SK-N-SH (cell line): ENCODE measurements around the gene CLDN7. TPM values are rescaled to one million over a fixed set of nuclear protein-coding genes. Genes with fewer than 3 reads are reported as not detected.
A peak's percentile ranks its signal among the peaks of the same experiment; 100 is the strongest.

ENCODE experiments used
- CTCF ChIA-PET: fragments of 300-600, 350-600 bp; formaldehyde crosslinking; extraction: SDS; loops from one replicate; lab custom pipeline; 2021; lab: Yijun Ruan, JAX
- POLR2A ChIA-PET: fragments of 350-600 bp; sonication (Branson Sonifier 250); formaldehyde crosslinking; extraction: SDS; loops from one replicate; lab custom pipeline; 2020; ENCODE audit warnings: antibody characterized with exemption, inconsistent platforms; lab: Yijun Ruan, JAX
- DNase-seq: peaks from one replicate; pipeline ENCODE4 v3.0.0; 2012
- H2AFZ ChIP-seq: fragments of 200-600 bp; sonication (generic); 2 replicates; pipeline ENCODE4 v1.8.1; 2016; ENCODE audit warnings: antibody characterized with exemption, mild to moderate bottlenecking, low read depth
- H3F3A ChIP-seq: fragments of 200-600 bp; sonication (generic); replicated peaks from 2 replicates; pipeline ENCODE3; 2016; ENCODE audit warnings: antibody characterized with exemption, mild to moderate bottlenecking; ENCODE audit not compliant: insufficient read depth
- H3K27ac ChIP-seq, 2 experiments: fragments of 200-500 bp in 1 of 2; fragments of 200-600 bp in 1 of 2; sonication (Bioruptor generic) in 1 of 2; sonication (generic), shearing (Covaris generic) in 1 of 2; 2 replicates each; pipeline versions ENCODE4 v1.5.1 to v1.6.1; 2014 to 2016; ENCODE audit warnings: low read depth in 2 of 2, inconsistent platforms in 1 of 2, low read length in 1 of 2, mild to moderate bottlenecking in 1 of 2, mixed read lengths in 1 of 2
- H3K27me3 ChIP-seq: fragments of 200-600 bp; sonication (generic), shearing (Covaris generic); 2 replicates; pipeline ENCODE4 v1.6.1; 2016; ENCODE audit warnings: mixed run types; ENCODE audit not compliant: insufficient read depth
- H3K36me3 ChIP-seq, 2 experiments: fragments of 200-500 bp in 1 of 2; fragments of 200-600 bp in 1 of 2; sonication (Bioruptor generic) in 1 of 2; sonication (generic) in 1 of 2; replicated peaks in 1 of 2; 2 replicates each; pipeline versions ENCODE3 to v1.5.1; 2014 to 2016; ENCODE audit warnings: low read length in 1 of 2, mild to moderate bottlenecking in 1 of 2; ENCODE audit not compliant: insufficient read depth in 2 of 2, control insufficient read depth in 1 of 2
- H3K4me1 ChIP-seq, 2 experiments: fragments of 200-500 bp in 1 of 2; fragments of 200-600 bp in 1 of 2; sonication (Bioruptor generic) in 1 of 2; sonication (generic), shearing (Covaris generic) in 1 of 2; 2 replicates each; pipeline versions ENCODE4 v1.5.1 to v1.6.1; 2014 to 2016; ENCODE audit warnings: low read depth in 1 of 2, low read length in 1 of 2, mixed run types in 1 of 2; ENCODE audit not compliant: insufficient read depth in 2 of 2, control insufficient read depth in 1 of 2
- H3K4me2 ChIP-seq: fragments of 200-600 bp; sonication (generic), shearing (Covaris generic); 2 replicates; pipeline ENCODE4 v1.6.1; 2017; ENCODE audit warnings: mixed run types
- H3K4me3 ChIP-seq, 2 experiments: fragments of 200-500 bp in 1 of 2; fragments of 200-600 bp in 1 of 2; sonication (Bioruptor generic) in 1 of 2; sonication (generic), shearing (Covaris generic) in 1 of 2; 2 replicates each; pipeline versions ENCODE4 v1.5.1 to v1.8.1; 2014 to 2016; ENCODE audit warnings: low read depth in 2 of 2, inconsistent platforms in 1 of 2, low read length in 1 of 2, mild to moderate bottlenecking in 1 of 2, mixed read lengths in 1 of 2, moderate library complexity in 1 of 2
- H3K79me2 ChIP-seq: fragments of 200-600 bp; sonication (generic); 2 replicates; pipeline ENCODE4 v1.8.1; 2017; ENCODE audit warnings: mild to moderate bottlenecking; ENCODE audit not compliant: insufficient read depth
- H3K9ac ChIP-seq: fragments of 200-600 bp; sonication (generic); 2 replicates; pipeline ENCODE4 v1.6.1; 2017; ENCODE audit warnings: mixed run types
- H3K9me2 ChIP-seq: fragments of 200-600 bp; sonication (generic); 2 replicates; pipeline ENCODE4 v1.6.1; 2017; ENCODE audit warnings: mixed run types
- H3K9me3 ChIP-seq: fragments of 200-600 bp; sonication (generic); 2 replicates; pipeline ENCODE4 v1.6.1; 2017; ENCODE audit warnings: mixed run types, mild to moderate bottlenecking, moderate library complexity
- H4K20me1 ChIP-seq: fragments of 200-600 bp; sonication (generic); 2 replicates; pipeline ENCODE4 v1.6.1; 2017; ENCODE audit warnings: mild to moderate bottlenecking, mixed run types; ENCODE audit not compliant: insufficient read depth
- CHD2 ChIP-seq: fragments of 150-350 bp; IDR thresholded peaks from 2 replicates; pipeline ENCODE4 v1.6.1; 2018; ENCODE audit warnings: low read length; ENCODE audit not compliant: partially characterized antibody
- ELF1 ChIP-seq: IDR thresholded peaks from 2 replicates; pipeline ENCODE4 v1.4.0; 2012
- FOSL2 ChIP-seq: IDR thresholded peaks from 2 replicates; pipeline ENCODE4 v1.4.0; 2012; ENCODE audit warnings: low read depth, mild to moderate bottlenecking, moderate library complexity, borderline replicate concordance
- FOXJ3 ChIP-seq: sonication (generic); formaldehyde crosslinking; IDR thresholded peaks from 2 replicates; pipeline ENCODE4 v1.5.1; 2020; ENCODE audit warnings: mild to moderate bottlenecking, missing genetic modification reagents
- FOXM1 ChIP-seq: IDR thresholded peaks from 2 replicates; pipeline ENCODE4 v1.4.0; 2012; ENCODE audit warnings: low read depth, mild to moderate bottlenecking
- GATA2 ChIP-seq: sonication (generic); formaldehyde crosslinking; IDR thresholded peaks from 2 replicates; pipeline ENCODE4 v1.5.0; 2020; ENCODE audit warnings: mild to moderate bottlenecking, missing genetic modification reagents
- JUND ChIP-seq: IDR thresholded peaks from 2 replicates; pipeline ENCODE4 v1.4.0; 2012
- MEF2A ChIP-seq: IDR thresholded peaks from 2 replicates; pipeline ENCODE4 v1.4.0; 2012; ENCODE audit warnings: low read depth, borderline replicate concordance
- MXI1 ChIP-seq: IDR thresholded peaks from 2 replicates; pipeline ENCODE4 v1.6.1; 2012; ENCODE audit warnings: mild to moderate bottlenecking, low read depth, low read length, improper control_type of control experiment
- NFIC ChIP-seq: IDR thresholded peaks from 2 replicates; pipeline ENCODE4 v1.4.0; 2012; ENCODE audit warnings: borderline replicate concordance
- NRF1 ChIP-seq: IDR thresholded peaks from 2 replicates; pipeline ENCODE4 v1.6.1; 2012; ENCODE audit warnings: low read depth, mild to moderate bottlenecking, low read length
- POLR2AphosphoS5 ChIP-seq: IDR thresholded peaks from 2 replicates; pipeline ENCODE4 v1.6.1; 2012; ENCODE audit warnings: low read depth, low read length
- RFX5 ChIP-seq: IDR thresholded peaks from 2 replicates; pipeline ENCODE4 v1.6.1; 2012; ENCODE audit warnings: mild to moderate bottlenecking, improper control_type of control experiment, low read length
- RXRA ChIP-seq: IDR thresholded peaks from 2 replicates; pipeline ENCODE4 v1.4.0; 2012; ENCODE audit warnings: low read depth, mild to moderate bottlenecking, borderline replicate concordance
- SMC3 ChIP-seq: IDR thresholded peaks from 2 replicates; pipeline ENCODE4 v1.6.1; 2012; ENCODE audit warnings: low read depth, low read length, improper control_type of control experiment
- TAF1 ChIP-seq: IDR thresholded peaks from 2 replicates; pipeline ENCODE4 v1.6.1; 2012; ENCODE audit warnings: low read depth, mild to moderate bottlenecking, low read length, moderate library complexity, borderline replicate concordance
- TCF12 ChIP-seq: IDR thresholded peaks from 2 replicates; pipeline ENCODE4 v1.4.0; 2012
- TEAD4 ChIP-seq: IDR thresholded peaks from 2 replicates; pipeline ENCODE4 v1.4.0; 2012; ENCODE audit warnings: mild to moderate bottlenecking, borderline replicate concordance; ENCODE audit not compliant: insufficient read depth
- WGBS: methylation state at CpG from one replicate; pipeline ENCODE4 v1.1.6; 2017; ENCODE audit warnings: low lambda C conversion rate; 5-methylcytosine and 5-hydroxymethylcytosine counted together
- polyA plus RNA-seq, 3 experiments: library from polyadenylated mRNA; depleted of rRNA; stranded (reverse); fragments of >200 nt; gene quantifications; 2 replicates each; pipeline ENCODE4 v1.2.3, GENCODE V29; 2012
- TF ChIP-seq, protein P1 (sequence below): IDR thresholded peaks from 2 replicates; pipeline ENCODE4 v1.4.0; 2012; ENCODE audit warnings: low read depth, borderline replicate concordance
- TF ChIP-seq, protein P2 (sequence below): IDR thresholded peaks from 2 replicates; pipeline ENCODE4 v1.4.0; 2012; ENCODE audit warnings: low read depth, borderline replicate concordance
- TF ChIP-seq, protein P3 (sequence below): IDR thresholded peaks from 2 replicates; pipeline ENCODE4 v1.4.0; 2012; ENCODE audit warnings: low read depth
- TF ChIP-seq, protein P4 (sequence below): IDR thresholded peaks from 2 replicates; pipeline ENCODE4; 2012
- TF ChIP-seq, protein P5 (sequence below): fragments of 150-350 bp; IDR thresholded peaks from 2 replicates; pipeline ENCODE4 v1.6.1; 2017; ENCODE audit warnings: antibody characterized with exemption, low read length, low read depth, borderline replicate concordance

CLDN7 gene
- polyA plus RNA-seq, 1 of the 3 experiments (the other 2 are of a cell fraction) = 5.0 TPM

DNA sequence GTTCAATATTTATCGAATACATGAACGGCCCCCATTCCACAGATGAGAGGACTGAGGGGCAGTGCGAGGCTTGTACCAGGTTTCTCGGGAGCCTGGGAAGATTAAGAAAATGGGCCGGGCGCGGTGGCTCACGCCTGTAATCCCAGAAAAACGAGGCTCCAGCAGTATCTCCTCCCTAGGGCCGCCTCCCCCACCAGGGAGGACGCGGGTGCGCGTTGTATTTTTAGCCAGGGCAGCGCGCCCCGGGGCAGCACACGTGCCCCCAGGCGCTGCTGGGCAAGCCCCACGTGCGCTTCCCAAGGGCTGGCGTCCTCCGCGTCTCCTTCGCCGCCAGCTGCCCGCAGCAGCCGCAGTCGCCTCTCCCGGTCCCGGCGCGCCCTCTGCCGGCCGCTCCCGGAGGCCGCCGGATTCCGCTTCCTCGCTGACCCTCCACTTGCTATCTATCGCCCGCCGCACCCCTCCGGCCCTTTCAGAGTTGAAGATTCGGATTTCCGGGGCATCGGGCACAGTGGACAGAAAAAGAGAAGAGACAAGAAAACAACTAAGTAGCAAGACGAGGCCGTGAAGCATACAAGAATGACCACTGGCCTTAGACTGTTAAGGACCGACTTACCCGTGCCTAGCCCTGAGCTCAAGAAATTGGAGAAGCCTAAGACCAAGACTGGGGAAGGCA, 34.0 kb upstream of the CLDN7 start (continued):
- TF ChIP-seq, protein P1, sequence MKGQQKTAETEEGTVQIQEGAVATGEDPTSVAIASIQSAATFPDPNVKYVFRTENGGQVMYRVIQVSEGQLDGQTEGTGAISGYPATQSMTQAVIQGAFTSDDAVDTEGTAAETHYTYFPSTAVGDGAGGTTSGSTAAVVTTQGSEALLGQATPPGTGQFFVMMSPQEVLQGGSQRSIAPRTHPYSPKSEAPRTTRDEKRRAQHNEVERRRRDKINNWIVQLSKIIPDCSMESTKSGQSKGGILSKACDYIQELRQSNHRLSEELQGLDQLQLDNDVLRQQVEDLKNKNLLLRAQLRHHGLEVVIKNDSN = peak; percentile 68; the same call in 1 of the 2 replicates
- TF ChIP-seq MEF2A = no peak
- peak; percentile 17; the same call in 1 of the 2 replicates for TF ChIP-seq TCF12
- TF ChIP-seq, protein P2, sequence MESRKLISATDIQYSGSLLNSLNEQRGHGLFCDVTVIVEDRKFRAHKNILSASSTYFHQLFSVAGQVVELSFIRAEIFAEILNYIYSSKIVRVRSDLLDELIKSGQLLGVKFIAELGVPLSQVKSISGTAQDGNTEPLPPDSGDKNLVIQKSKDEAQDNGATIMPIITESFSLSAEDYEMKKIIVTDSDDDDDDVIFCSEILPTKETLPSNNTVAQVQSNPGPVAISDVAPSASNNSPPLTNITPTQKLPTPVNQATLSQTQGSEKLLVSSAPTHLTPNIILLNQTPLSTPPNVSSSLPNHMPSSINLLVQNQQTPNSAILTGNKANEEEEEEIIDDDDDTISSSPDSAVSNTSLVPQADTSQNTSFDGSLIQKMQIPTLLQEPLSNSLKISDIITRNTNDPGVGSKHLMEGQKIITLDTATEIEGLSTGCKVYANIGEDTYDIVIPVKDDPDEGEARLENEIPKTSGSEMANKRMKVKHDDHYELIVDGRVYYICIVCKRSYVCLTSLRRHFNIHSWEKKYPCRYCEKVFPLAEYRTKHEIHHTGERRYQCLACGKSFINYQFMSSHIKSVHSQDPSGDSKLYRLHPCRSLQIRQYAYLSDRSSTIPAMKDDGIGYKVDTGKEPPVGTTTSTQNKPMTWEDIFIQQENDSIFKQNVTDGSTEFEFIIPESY = no peak
- 0 out of 2 replicates have a peak, but pooled peaks have one; percentile 15 for TF ChIP-seq ELF1
- peak; percentile 40; the same call in 1 of the 2 replicates for TF ChIP-seq FOXM1
- no peak for TF ChIP-seq RFX5
- no peak for TF ChIP-seq POLR2AphosphoS5
- TF ChIP-seq, protein P3, sequence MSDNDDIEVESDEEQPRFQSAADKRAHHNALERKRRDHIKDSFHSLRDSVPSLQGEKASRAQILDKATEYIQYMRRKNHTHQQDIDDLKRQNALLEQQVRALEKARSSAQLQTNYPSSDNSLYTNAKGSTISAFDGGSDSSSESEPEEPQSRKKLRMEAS = peak; percentile 94

DNA sequence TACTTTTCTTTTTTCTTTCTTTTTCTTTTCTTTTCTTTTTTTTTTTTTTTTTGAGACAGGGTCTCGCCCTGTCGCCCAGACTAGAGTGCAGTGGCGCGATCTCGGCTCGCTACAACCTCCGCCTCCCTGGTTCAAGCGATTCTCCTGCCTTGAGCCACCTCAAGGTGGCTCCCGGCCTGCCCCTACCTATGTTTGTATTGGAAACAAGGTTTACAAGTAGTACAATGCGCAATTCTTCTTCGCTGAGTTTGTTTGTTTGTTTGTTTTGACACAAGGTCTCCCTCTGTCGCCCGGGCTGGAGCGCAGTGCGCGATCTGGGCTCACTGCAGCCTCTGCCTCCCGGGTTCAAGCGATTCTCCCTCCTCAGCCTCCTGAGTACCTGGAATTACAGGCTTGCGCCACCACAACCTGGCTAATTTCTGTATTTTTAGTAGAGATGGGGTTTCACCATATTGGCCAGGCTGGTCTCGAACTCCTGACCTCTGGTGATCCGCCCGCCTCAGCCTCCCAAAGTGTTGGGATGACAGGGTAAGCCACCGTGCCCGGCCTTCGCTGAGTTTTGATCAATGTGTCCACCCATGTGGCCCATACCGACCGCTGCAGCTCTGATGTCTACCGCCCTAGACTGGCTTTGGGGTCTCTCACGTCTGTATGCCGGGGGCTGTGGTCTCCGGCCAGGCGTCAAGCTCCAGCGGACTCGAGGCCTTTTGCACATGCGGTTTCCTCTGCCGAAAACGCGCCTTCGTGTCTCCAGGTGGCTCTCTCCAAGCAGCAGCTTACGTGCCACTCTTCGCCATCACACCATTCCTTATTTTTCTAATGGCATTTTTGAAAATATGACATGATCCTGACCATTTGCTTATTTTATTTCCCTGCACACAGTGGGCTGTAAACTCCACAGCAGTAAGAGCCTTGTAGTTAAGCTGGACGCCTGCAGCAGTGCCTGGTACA, 33.2 kb upstream of the CLDN7 start:
- DNase-seq = peak; percentile 14
- Histone ChIP-seq H4K20me1 (no peaks in the 10 kb centered on the region), H3K27ac (no peak overlapping the region), H2AFZ (0 out of 2 replicates have a peak overlapping the region, but pooled peaks have one; percentile 45), H3K27me3 (peaks cover 24% of the 10 kb centered on the region; the same call in 1 of the 2 replicates), H3K9ac (no peak overlapping the region), H3K4me3 (peak overlapping the region in 1 of 2 experiments; percentile 26; a peak in 2 of 4 replicates), H3K9me3 (no peaks in the 10 kb centered on the region), H3K36me3 (no peaks in the 10 kb centered on the region), H3K4me1 (peaks cover 3 to 8% of the 10 kb centered on the region in 2 experiments; a peak in 1 of 4 replicates), H3K79me2 (no peaks in the 10 kb centered on the region), H3K9me2 (no peaks in the 10 kb centered on the region), H3K4me2 (peak overlapping the region; percentile 75), H3F3A (peaks cover 15% of the 10 kb centered on the region)
- ChIA-PET CTCF (interaction anchor here (0.5 to 5.8 kb wide), 58 partner anchors 7 to 676 kb away, joined by 3 to 169 read pairs (median 6); partner anchors contain the start of genes ACADVL, ACAP1, CLDN7 and CTDNEP1), POLR2A (interaction anchor here (1.0 to 1.3 kb wide), 2 partner anchors 14 to 61 kb away, joined by 3 to 5 read pairs; partner anchors contain the start of genes DVL2 and SLC2A4)
- TF ChIP-seq TEAD4 (no peak), MEF2A (no peak), SMC3 (no peak), GATA2 (CRISPR knock-in tag) (no peak), JUND (no peak), ELF1 (no peak), FOXJ3 (CRISPR knock-in tag) (no peak), CHD2 (no peak), RFX5 (no peak), TAF1 (no peak), POLR2AphosphoS5 (no peak), FOSL2 (no peak), NFIC (no peak), RXRA (no peak), MXI1 (no peak), FOXM1 (no peak), NRF1 (no peak)
- TF ChIP-seq, protein P4, sequence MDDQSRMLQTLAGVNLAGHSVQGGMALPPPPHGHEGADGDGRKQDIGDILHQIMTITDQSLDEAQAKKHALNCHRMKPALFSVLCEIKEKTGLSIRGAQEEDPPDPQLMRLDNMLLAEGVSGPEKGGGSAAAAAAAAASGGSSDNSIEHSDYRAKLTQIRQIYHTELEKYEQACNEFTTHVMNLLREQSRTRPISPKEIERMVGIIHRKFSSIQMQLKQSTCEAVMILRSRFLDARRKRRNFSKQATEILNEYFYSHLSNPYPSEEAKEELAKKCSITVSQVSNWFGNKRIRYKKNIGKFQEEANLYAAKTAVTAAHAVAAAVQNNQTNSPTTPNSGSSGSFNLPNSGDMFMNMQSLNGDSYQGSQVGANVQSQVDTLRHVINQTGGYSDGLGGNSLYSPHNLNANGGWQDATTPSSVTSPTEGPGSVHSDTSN = no peak
- TF ChIP-seq, protein P1 = no peak
- TF ChIP-seq, protein P5, sequence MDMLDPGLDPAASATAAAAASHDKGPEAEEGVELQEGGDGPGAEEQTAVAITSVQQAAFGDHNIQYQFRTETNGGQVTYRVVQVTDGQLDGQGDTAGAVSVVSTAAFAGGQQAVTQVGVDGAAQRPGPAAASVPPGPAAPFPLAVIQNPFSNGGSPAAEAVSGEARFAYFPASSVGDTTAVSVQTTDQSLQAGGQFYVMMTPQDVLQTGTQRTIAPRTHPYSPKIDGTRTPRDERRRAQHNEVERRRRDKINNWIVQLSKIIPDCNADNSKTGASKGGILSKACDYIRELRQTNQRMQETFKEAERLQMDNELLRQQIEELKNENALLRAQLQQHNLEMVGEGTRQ = no peak
- WGBS = 90% methylated on average over 41 of the region's 42 CpGs
